Head of caudate nucleus (tissue), 42 donors: ENCODE data around the gene EIF1.
A peak's percentile ranks its signal among the peaks of the same experiment; 100 is the strongest.
"Not testable (repeated sequence)": the region's sequence is repeated elsewhere in the genome, so short reads cannot be mapped to it uniquely, and the experiment has no call there.

Source experiments
- DNase-seq, 42 donors: peaks; one replicate each; pipeline versions ENCODE4 v3.0.0 to v3.0.0-alpha.2; 2020 to 2021; ENCODE audit warnings: mixed read lengths in 7 of 42
- intact Hi-C: fragments of 100-400 bp; cut with DNase I; formaldehyde crosslinking; loops from one replicate; pipeline ENCODE4 v1.15.0; 2022

EIF1 gene

DNA sequence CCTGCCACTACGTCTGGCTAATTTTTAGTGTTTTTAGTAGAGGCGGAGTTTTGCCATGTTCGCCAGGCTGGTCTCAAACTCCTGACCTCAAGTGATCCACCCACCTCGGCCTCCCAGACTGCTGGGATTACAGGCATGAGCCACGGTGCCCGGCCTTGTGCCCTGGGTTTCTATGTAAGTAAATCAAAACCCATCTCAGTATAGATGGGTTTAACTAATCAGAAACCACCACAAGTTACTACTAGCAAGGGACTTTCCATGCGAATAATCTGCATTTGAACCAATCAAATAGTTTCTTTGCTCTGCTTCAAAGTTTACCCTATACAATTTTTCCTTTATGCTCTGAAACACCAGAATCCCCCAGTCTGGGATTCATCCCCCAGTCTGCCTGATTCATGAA is 16.5 kb upstream of the EIF1 start:
- DNase-seq, result no peak

GRCh38 chr17:41675157-41676057 is 13.3 kb upstream of the EIF1 start:
- DNase-seq, intact Hi-C loops: not testable (repeated sequence)

More for the DNA sequence above, 16.5 kb upstream of the EIF1 start:
- intact Hi-C loops, result no loop called here

DNA sequence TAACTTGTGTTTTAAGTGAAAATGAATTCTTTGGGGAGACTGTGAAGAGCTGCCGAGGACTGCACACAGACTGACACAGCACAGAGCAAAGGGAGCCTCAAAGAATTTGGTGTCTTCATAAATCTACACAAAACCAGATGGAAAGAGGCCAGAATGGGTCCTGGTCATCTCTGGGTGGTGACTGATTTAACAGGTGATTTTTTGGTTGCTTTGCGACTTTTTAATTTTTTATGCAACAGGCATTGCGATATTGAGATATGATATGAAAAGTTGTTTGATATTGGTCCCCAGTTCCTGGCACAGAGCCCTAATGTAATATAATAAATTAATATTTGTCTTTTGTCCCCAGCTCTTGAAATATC is 12.6 kb upstream of the EIF1 start:
- intact Hi-C loops, result no loop called here
- no peak for DNase-seq

- intact Hi-C loops, result no loop called here
Measured at GRCh38 chr17:41678411-41678906, 10.2 kb upstream of the EIF1 start.

DNA sequence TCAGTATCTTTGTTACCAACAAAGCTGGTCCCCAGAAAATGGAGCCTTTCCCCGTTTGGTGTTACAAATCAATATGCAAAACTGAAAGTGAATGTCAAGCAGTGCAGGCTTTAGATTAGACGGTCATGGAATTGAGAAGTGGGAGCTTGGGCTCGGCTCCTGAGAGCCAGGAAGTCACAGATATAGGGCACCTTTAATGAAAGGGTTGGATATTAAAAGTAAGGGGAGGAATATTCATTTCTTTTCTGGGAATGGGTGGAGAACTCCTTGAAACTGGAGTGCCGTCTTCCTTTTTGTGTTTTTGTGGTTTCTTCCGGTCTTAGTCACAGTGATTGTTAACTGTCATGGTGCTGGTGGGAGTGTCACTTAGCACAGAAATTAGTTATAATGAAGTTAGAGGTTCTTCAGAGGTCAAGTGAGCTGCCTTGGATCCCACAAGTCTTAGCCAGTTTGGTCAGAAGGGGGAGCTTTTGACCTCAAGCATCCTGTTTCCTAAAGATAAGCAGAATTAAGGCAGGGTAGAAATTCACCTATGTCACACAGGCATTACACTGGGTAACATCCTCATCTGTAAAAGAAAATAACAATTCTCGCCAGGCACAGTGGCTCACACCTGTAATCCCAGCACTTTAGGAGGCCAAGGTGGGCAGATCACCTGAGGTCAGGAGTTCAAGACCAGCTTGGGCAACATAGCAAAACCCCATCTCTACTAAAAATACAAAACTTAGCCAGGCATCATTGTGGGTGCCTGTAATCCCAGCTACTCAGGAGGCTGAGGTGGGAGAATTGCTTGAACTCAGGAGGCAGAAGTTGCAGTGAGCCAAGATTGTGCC is 9.6 kb upstream of the EIF1 start:
- peak in 3 of 42 donors; percentile 14 to 68 (median 42) for DNase-seq

More at GRCh38 chr17:41678411-41678906, 10.2 kb upstream of the EIF1 start:
- DNase-seq, result no peak

GRCh38 chr17:41679740-41680425 is 8.8 kb upstream of the EIF1 start:
- intact Hi-C loops, result no loop called here
- no peak for DNase-seq

More for the DNA sequence above, 9.6 kb upstream of the EIF1 start:
- intact Hi-C loops, result no loop called here

DNA sequence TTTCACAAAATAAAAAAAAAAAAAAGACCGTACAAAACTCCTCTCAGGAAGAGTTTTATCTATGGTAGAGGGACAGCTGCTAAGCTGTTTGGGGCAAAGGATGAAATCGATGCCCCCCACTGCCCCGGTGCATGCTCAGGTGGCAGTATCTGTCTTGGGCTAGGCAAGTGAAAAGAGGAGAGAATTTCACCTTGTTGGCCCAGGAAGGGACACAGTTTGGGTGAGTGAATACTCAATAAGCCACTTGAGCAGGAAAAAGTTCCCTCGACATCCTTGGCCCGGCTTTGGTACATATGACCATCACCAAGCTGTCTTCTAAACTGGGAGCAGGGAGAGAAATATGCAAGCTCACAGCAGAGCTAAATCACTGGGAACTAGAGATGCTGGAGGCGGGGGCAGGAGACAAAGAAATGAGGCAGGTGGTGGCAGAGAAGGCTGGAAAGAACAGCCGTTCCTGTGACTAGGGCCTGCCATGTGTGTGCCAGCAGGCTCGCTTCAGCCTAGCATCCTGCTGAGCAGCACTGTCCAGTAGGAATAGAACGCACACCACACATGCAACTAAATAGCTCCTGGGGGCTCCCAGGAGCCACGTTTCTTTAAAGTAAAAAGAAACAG is 8.2 kb upstream of the EIF1 start:
- DNase-seq, result peak in 40 of 42 donors; percentile 16 to 91 (median 56)
- intact Hi-C loops, result no loop called here

- DNase-seq, result no peak
- intact Hi-C loops, result no loop called here
Measured at GRCh38 chr17:41681776-41682175, 6.9 kb upstream of the EIF1 start.

DNA sequence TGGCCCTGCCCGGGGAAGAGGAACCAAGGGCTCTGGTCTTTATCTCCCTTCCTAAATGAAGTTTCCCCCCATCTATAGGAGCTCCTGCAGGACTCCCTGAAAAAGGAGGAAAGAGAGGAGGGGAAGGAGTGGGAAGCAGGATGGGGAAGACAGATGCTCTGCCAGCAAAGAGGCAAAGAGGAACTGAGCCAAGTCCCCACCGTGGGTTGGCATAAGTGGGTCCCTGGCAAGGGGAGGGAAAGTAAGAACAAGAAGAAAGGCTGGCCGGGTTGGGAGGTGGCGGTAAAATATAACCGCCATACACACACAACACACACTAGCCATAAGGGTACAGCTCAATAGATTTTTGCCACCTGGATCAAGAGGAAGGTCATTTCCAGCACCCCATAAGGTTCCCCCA is 6.1 kb upstream of the EIF1 start:
- intact Hi-C loops, result no loop called here

DNA sequence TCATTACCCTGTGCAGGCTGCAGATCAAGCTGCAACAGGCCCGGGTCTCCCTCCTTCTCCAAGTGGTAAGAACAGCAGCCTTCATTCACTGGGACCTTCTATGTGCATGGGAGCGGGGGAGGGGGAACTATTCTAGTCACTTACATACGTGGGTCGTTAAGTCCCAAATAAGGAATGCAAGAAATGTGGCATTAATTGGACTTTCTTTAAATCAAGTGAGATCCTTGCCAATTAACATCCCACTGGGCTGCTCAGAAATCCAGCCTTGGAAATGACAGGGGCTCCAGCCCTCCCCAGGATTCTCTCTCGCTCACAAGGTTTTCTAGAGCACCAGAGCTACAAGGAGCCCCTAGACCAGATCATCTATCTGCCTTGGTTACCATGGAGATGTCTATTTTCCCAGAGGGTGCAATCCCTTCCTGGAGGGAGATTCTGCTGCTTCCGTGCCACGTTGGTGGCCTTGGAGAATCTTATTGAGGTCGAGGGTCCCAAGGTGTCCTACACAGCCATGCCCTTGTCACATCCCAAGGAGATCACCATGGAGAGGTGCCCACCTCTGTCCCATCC is 5.2 kb upstream of the EIF1 start:
- peak in 16 of 42 donors; percentile 21 to 77 (median 41) for DNase-seq
- intact Hi-C loops, result no loop called here

More for the DNA sequence above, 6.1 kb upstream of the EIF1 start:
- no peak for DNase-seq

DNA sequence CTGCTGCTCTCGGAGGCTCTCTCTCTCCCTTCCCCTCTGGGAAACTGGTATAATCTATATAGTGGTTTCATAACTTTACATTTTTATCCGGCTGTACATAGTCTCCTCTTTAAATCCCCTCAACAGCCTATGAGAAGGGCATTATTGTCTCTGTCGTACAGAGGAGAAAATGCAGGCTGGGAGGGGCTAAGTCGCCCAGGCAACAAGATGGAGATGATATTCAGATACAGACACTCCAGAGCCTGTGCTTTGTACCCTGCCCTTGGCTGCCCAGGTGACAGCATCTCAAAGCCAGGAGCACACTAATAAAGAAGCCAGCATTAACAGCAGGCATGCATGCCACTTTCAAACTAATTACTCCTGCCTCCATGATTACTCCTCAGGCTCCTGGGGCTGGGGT is 4.7 kb upstream of the EIF1 start:
- intact Hi-C loops, result no loop called here
- no peak for DNase-seq

- intact Hi-C loops, DNase-seq: not testable (repeated sequence)
Measured at GRCh38 chr17:41685753-41686152, 2.9 kb upstream of the EIF1 start.

DNA sequence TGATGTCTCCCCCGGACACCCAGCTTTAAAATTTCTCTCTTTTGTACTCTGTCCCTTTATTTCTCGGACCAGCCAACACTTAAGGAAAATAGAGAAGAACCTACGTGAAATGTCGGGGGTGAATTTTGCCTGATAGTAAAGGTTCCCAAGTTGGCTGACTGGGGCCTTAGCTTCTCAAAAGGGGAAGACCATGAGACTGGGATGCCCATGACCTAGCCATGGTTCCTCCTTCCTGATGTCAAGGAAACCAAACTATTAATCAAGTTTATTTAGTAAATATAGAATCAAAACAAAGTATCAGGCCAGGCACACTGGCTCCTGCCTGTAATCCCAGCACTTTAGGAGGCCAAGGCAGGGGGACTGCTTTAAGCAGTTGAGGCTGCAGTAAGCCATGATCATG is 2.4 kb upstream of the EIF1 start:
- intact Hi-C loops, result no loop called here
- DNase-seq, result no peak

- intact Hi-C loops, result no loop called here
Measured at GRCh38 chr17:41687828-41688640, 651 bp upstream of the EIF1 start.

GRCh38 chr17:41689497-41690299 is 1.0 kb downstream of the EIF1 start:
- intact Hi-C loops, result no loop called here
- peak in 8 of 42 donors; percentile 21 to 62 (median 36) for DNase-seq

More at GRCh38 chr17:41687828-41688640, 651 bp upstream of the EIF1 start:
- DNase-seq, result peak; percentile 36 to 85 (median 68)

DNA sequence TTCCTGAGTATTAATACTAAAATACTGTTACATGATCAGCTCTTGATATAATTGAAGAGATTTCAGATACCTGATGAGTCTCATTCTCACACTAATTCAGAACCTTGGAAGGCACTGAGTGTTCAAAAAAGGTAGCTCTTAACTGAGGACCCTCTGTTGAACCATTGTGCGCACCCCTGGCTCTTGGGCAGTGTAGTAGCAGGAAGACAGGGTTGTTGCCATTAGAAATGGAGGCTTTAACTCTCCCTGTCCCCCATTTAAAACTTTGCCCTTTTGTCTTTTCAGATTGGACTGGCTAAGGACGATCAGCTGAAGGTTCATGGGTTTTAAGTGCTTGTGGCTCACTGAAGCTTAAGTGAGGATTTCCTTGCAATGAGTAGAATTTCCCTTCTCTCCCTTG is 1.8 kb downstream of the EIF1 start:
- intact Hi-C loops, result no loop called here
- no peak for DNase-seq
